ENCODE results near the gene RARA. TPM values are rescaled to one million over a fixed set of nuclear protein-coding genes. Genes with fewer than 3 reads are reported as not detected.

The RARA gene
- total RNA-seq, 2 donors from 2014 or later, result 22.7 to 27.6 TPM

DNA sequence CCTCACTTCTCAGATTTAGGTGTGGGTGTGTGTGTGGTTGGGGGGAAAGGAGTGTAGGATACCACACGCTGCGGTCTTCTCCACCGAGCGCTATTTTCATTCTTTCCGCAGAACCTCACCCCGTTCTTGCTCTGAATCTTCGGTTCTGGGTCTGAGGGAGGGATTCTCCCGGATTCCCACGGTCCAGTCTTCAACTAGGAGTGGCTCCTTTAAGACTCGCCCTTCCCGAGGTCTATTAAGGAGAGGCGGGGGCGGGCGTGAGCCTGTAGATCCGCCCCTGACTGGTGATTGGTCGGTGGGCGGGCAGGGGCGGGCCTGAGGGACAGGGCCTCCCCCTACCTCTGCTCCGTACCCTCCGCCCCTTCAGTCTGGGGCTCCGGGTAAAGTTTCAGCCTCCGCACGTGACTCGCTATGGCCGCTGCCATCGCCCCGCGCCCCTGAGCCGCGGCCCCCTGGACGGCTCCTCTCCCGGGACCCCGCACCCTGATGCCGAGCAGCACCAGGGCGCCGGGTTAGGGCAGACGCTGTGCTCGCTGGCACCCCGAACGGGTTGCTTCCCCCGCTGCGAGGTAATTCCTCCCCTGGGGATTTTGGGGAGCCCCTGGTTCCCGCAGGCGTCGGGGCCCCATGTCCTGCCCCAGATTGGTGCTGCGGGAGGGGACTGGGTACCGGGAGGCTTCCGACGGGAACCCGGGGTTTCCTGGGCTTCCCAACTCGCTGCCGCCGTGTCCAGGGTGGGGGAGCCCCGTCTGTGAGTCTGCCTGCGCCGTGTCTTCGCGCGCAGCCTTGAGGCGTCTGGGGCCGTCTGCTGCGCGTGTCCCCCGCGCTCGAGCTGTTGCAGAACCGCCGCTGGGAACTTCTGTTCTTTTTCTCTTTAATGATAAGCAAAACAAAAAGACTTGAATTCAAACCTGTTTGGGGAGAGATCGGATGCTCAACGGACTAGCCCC is 9.2 kb downstream of the RARA start:
- peaks cover 12% of the 10 kb centered on the region for H3K4me1 ChIP-seq (ENCODE audit: control insufficient read depth, insufficient read depth, low read length)
- Mint-ChIP-seq H3K9me3 (no peaks in the 10 kb centered on the region), H3K4me3 (peak overlapping the region; percentile 62), H3K36me3 (ENCODE audit: low read depth) (no peaks in the 10 kb centered on the region), H3K4me1 (peaks cover 41% of the 10 kb centered on the region), H3K27ac (peak overlapping the region; percentile 92), H3K27me3 (ENCODE audit: insufficient read depth) (peaks cover 20% of the 10 kb centered on the region)
- WGBS, 2 experiments (ENCODE audit: insufficient coverage in 1 of 2, insufficient read length in 1 of 2), result 0% methylated on average over 45 to 70 of the region's 70 CpGs
- peaks cover 5% of the 10 kb centered on the region for H3K27me3 ChIP-seq (ENCODE audit: control insufficient read depth, insufficient read depth, low read length, poor library complexity, severe bottlenecking)
- peak overlapping the region; percentile 49 for H3K27ac ChIP-seq (ENCODE audit: low read depth, low read length)
- DNase-seq, result peak; percentile 99
- TF ChIP-seq, protein P1, sequence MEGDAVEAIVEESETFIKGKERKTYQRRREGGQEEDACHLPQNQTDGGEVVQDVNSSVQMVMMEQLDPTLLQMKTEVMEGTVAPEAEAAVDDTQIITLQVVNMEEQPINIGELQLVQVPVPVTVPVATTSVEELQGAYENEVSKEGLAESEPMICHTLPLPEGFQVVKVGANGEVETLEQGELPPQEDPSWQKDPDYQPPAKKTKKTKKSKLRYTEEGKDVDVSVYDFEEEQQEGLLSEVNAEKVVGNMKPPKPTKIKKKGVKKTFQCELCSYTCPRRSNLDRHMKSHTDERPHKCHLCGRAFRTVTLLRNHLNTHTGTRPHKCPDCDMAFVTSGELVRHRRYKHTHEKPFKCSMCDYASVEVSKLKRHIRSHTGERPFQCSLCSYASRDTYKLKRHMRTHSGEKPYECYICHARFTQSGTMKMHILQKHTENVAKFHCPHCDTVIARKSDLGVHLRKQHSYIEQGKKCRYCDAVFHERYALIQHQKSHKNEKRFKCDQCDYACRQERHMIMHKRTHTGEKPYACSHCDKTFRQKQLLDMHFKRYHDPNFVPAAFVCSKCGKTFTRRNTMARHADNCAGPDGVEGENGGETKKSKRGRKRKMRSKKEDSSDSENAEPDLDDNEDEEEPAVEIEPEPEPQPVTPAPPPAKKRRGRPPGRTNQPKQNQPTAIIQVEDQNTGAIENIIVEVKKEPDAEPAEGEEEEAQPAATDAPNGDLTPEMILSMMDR (conservative IDR thresholded peaks at IDR 0.05), result no peak
- H3K9ac ChIP-seq (ENCODE audit: extremely low read depth, low read length, poor library complexity, severe bottlenecking), result peak overlapping the region; percentile 77
- H3K36me3 ChIP-seq (ENCODE audit: control insufficient read depth, insufficient read depth, low read length), result no peaks in the 10 kb centered on the region
- no peaks in the 10 kb centered on the region for H3K9me3 ChIP-seq (ENCODE audit: control insufficient read depth, low read length)
- H3K4me3 ChIP-seq (ENCODE audit: low read length), result peak overlapping the region; percentile 88

DNA sequence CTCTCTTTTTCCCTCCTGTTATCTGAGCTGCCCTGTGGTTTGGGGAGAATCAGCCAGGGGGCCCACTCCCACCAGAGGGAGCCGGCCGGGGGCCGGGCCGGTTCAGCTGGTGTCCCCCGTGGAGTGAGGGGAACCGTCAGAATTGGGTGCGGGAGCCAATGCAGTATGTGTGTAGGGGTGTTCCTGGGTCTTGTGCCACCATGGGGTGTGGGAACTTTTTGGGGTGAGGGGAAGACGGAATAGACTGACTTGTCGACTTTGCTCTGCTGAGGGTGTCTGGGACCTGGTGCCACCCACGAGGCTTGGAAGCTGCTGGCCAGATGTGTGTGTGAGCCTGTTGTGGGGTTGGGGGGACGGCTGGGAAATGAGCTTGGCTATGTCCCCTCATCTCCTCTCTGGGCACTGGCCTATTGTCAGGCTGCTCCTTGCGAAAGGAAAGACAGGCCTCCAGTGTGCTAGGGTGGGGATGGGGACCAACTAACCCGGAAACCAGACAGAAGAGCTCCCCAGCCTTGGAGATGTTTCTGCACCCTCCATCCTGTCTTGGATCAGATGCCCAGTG is 9.9 kb downstream of the RARA start:
- Mint-ChIP-seq H3K27ac (no peak overlapping the region), H3K4me3 (peak overlapping the region; percentile 62), H3K9me3 (no peaks in the 10 kb centered on the region), H3K4me1 (peaks cover 35% of the 10 kb centered on the region), H3K27me3 (ENCODE audit: insufficient read depth) (peaks cover 20% of the 10 kb centered on the region), H3K36me3 (ENCODE audit: low read depth) (no peaks in the 10 kb centered on the region)
- Histone ChIP-seq H3K4me1 (ENCODE audit: control insufficient read depth, insufficient read depth, low read length) (peaks cover 12% of the 10 kb centered on the region), H3K9ac (ENCODE audit: extremely low read depth, low read length, poor library complexity, severe bottlenecking) (peak overlapping the region; percentile 77), H3K27ac (ENCODE audit: low read depth, low read length) (no peak overlapping the region), H3K36me3 (ENCODE audit: control insufficient read depth, insufficient read depth, low read length) (no peaks in the 10 kb centered on the region), H3K9me3 (ENCODE audit: control insufficient read depth, low read length) (no peaks in the 10 kb centered on the region), H3K4me3 (ENCODE audit: low read length) (peak overlapping the region; percentile 88), H3K27me3 (ENCODE audit: control insufficient read depth, insufficient read depth, low read length, poor library complexity, severe bottlenecking) (peaks cover 5% of the 10 kb centered on the region)
- DNase-seq, result peak; percentile 59
- TF ChIP-seq, protein P1 (conservative IDR thresholded peaks at IDR 0.05), result peak; percentile 27
- 27 to 47% methylated on average over 5 to 13 of the region's 13 CpGs for WGBS, 2 experiments (ENCODE audit: insufficient coverage in 1 of 2, insufficient read length in 1 of 2)

DNA sequence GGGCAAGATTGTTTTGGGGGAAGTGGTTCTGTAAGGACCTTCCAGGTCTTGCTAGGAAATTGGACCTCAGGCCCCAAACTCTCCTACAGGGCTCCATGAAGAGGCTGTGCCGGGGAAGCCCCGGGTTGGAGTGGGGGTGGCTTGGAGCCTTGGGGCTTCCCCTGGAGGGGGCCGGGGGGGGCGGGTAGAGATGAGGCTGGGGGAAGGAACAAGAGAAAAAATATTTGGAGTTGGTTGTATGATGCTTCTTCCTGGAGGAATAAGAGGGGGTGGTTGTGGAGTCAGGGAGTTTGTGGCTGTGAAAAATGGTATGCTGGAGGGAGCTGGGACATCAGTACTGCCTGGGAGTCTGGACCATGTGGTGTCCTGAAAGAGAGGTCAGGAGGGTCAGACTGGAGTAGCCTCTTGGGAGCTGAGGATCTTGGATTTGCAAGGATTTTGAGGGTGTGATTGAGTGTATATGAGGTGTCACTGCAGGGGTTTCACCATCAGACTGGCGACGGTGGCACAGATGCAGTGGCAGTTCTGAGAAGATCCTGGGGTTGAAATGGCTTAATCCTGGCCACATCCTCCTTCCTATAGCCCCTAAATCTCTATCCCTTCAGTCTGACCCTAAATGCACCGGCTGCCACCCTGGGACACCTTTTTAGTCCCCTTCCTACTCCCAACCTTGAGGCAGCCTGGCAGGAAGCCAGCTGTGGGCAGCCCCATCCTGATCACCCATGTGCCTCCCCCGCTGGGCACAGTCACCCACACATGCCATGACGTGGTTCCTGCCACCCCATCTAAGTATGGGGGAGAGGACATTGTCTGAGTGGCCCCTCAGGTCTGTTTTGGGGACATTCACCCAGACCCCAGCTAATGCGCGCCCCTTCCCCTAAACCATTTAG is 10.9 kb downstream of the RARA start:
- Mint-ChIP-seq H3K36me3 (ENCODE audit: low read depth) (no peaks in the 10 kb centered on the region), H3K9me3 (no peaks in the 10 kb centered on the region), H3K4me1 (peaks cover 35% of the 10 kb centered on the region), H3K27me3 (ENCODE audit: insufficient read depth) (peaks cover 20% of the 10 kb centered on the region), H3K4me3 (peak overlapping the region; percentile 62), H3K27ac (no peak overlapping the region)
- no peaks in the 10 kb centered on the region for H3K36me3 ChIP-seq (ENCODE audit: control insufficient read depth, insufficient read depth, low read length)
- H3K4me3 ChIP-seq (ENCODE audit: low read length), result no peak overlapping the region
- H3K9ac ChIP-seq (ENCODE audit: extremely low read depth, low read length, poor library complexity, severe bottlenecking), result no peak overlapping the region
- no peak overlapping the region for H3K27ac ChIP-seq (ENCODE audit: low read depth, low read length)
- no peaks in the 10 kb centered on the region for H3K9me3 ChIP-seq (ENCODE audit: control insufficient read depth, low read length)
- no peak for DNase-seq
- H3K4me1 ChIP-seq (ENCODE audit: control insufficient read depth, insufficient read depth, low read length), result peaks cover 12% of the 10 kb centered on the region
- 88 to 100% methylated on average over 1 to 11 of the region's 11 CpGs for WGBS, 2 experiments (ENCODE audit: insufficient coverage in 1 of 2, insufficient read length in 1 of 2)
- peaks cover 5% of the 10 kb centered on the region for H3K27me3 ChIP-seq (ENCODE audit: control insufficient read depth, insufficient read depth, low read length, poor library complexity, severe bottlenecking)
- TF ChIP-seq, protein P1 (conservative IDR thresholded peaks at IDR 0.05), result no peak
